DMS153 (cell line): ENCODE results near the gene TNNC2.

Experiments
- DNase-seq: peaks from one replicate; lab custom pipeline; 2025; lab: John Stamatoyannopoulos, UW

Gene TNNC2

GRCh38 chr20:45780159-45780558 lies 47.0 kb downstream of the TNNC2 start:
- DNase-seq = no peak

GRCh38 chr20:45779011-45779915 lies 47.8 kb downstream of the TNNC2 start:
- no peak for DNase-seq

- DNase-seq = no peak
These were observed 50.2 kb downstream of the TNNC2 start for GRCh38 chr20:45776931-45777330.

GRCh38 chr20:45775411-45775810 lies 51.7 kb downstream of the TNNC2 start:
- no peak for DNase-seq

GRCh38 chr20:45774945-45775344 lies 52.2 kb downstream of the TNNC2 start:
- DNase-seq = no peak
